Left ventricle myocardium inferior (tissue), 1 donor: Measurements from ENCODE around the gene FADS3. TPM values are rescaled to one million over a fixed set of nuclear protein-coding genes. Genes with fewer than 3 reads are reported as not detected.
A peak's percentile ranks its signal among the peaks of the same experiment; 100 is the strongest.

Source experiments
- DNase-seq: peaks from one replicate; pipeline ENCODE4 v3.0.0-alpha.2; 2020
- H3K27ac ChIP-seq: fragments of 200-600 bp; replicated peaks from 2 replicates; pipeline ENCODE4 v1.8.0; 2021
- H3K27me3 ChIP-seq: fragments of 200-600 bp; 2 replicates; pipeline ENCODE4 v1.8.0; 2021; ENCODE audit warnings: low read depth
- H3K36me3 ChIP-seq: fragments of 200-600 bp; 2 replicates; pipeline ENCODE4 v1.8.0; 2021
- H3K4me1 ChIP-seq: fragments of 200-600 bp; 2 replicates; pipeline ENCODE4 v1.8.0; 2021
- H3K4me3 ChIP-seq: fragments of 200-600 bp; 2 replicates; pipeline ENCODE4 v1.8.0; 2021; ENCODE audit warnings: mild to moderate bottlenecking, moderate library complexity
- H3K9me3 ChIP-seq: fragments of 200-600 bp; replicated peaks from 2 replicates; pipeline ENCODE4 v1.8.0; 2021
- intact Hi-C: fragments of 100-400 bp; cut with micrococcal nuclease; formaldehyde crosslinking; loops from one replicate; pipeline ENCODE4 v1.11.0; 2022
- total RNA-seq: library from RNA; stranded (reverse); fragmentation: NEBNext Ultra II Directional; extraction: Animal tissue kit (Norgen Biotek cat#: 25700); gene quantifications from one replicate; pipeline ENCODE4 v1.2.1, GENCODE V29; 2021
- TF ChIP-seq, protein P1 (sequence below): fragments of 200-600 bp; IDR thresholded peaks from 2 replicates; pipeline ENCODE4 v1.8.0; 2021; ENCODE audit warnings: antibody characterized with exemption, mild to moderate bottlenecking, borderline replicate concordance
- donor health status: DM: no; HTN: yes; CAD: no; lungs with severe emphysema.

FADS3 gene
- total RNA-seq, 1 donor from 2014 or later, result 65.5 TPM

DNA sequence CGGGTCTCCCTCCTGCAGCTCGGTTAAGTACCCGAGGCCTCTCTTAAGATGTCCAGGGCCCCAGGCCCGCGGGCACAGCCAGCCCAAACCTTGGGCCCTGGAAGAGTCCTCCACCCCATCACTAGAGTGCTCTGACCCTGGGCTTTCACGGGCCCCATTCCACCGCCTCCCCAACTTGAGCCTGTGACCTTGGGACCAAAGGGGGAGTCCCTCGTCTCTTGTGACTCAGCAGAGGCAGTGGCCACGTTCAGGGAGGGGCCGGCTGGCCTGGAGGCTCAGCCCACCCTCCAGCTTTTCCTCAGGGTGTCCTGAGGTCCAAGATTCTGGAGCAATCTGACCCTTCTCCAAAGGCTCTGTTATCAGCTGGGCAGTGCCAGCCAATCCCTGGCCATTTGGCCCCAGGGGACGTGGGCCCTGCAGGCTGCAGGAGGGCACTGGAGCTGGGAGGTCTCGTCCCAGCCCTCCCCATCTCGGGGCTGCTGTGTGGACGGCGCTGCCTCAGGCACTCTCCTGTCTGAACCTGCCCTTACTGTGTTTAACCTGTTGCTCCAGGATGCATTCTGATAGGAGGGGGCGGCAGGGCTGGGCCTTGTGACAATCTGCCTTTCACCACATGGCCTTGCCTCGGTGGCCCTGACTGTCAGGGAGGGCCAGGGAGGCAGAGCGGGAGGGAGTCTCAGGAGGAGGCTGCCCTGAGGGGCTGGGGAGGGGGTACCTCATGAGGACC lies 25.0 kb downstream of the FADS3 start:
- Histone ChIP-seq H3K27me3 (no peaks in the 10 kb centered on the region), H3K36me3 (peaks cover 4% of the 10 kb centered on the region), H3K27ac (no peak overlapping the region), H3K4me1 (peaks cover 28% of the 10 kb centered on the region), H3K4me3 (no peak overlapping the region), H3K9me3 (no peaks in the 10 kb centered on the region)
- intact Hi-C loops, result no loop called here
- TF ChIP-seq, protein P1, sequence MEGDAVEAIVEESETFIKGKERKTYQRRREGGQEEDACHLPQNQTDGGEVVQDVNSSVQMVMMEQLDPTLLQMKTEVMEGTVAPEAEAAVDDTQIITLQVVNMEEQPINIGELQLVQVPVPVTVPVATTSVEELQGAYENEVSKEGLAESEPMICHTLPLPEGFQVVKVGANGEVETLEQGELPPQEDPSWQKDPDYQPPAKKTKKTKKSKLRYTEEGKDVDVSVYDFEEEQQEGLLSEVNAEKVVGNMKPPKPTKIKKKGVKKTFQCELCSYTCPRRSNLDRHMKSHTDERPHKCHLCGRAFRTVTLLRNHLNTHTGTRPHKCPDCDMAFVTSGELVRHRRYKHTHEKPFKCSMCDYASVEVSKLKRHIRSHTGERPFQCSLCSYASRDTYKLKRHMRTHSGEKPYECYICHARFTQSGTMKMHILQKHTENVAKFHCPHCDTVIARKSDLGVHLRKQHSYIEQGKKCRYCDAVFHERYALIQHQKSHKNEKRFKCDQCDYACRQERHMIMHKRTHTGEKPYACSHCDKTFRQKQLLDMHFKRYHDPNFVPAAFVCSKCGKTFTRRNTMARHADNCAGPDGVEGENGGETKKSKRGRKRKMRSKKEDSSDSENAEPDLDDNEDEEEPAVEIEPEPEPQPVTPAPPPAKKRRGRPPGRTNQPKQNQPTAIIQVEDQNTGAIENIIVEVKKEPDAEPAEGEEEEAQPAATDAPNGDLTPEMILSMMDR, result no peak
- no peak for DNase-seq

DNA sequence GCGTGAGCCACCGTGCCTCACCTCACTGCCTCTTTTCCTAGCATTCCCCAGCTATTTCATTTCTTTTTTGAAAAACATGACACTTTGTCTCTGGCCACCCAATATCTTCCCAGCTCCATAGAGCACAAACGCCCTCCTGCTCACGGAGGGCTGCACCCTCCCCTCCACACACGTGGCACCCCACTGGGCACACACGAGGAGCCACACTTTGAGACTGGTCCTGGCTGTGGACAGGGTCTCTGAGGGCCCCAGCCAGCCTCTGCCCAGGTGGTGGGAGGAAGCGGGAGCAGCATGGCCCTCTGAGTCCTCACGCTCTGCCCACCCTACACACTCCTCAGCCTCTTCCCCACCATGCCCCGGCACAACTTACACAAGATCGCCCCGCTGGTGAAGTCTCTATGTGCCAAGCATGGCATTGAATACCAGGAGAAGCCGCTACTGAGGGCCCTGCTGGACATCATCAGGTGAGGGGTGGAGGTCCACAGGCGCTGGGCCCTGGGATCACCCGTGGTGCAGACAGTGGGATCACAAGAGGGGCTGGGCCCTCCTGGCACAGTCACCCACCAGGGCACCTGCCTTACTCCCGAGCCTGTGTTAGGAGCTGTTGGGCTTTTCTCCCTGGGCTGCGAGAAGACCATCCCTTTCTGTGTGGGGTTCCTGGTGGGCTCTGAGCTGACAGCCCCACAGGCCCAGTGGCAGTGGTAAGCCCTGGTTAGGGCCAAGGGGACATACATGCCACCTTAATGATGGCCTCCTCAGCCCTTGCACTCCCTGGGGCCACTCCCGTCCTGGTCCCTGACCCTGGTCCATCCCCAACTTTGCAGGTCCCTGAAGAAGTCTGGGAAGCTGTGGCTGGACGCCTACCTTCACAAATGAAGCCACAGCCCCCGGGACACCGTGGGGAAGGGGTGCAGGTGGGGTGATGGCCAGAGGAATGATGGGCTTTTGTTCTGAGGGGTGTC lies 26.2 kb downstream of the FADS3 start:
- Histone ChIP-seq H3K27me3 (no peaks in the 10 kb centered on the region), H3K36me3 (peaks cover 4% of the 10 kb centered on the region), H3K4me1 (peaks cover 27% of the 10 kb centered on the region), H3K27ac (no peak overlapping the region), H3K4me3 (no peak overlapping the region), H3K9me3 (no peaks in the 10 kb centered on the region)
- intact Hi-C loops, result no loop called here
- TF ChIP-seq, protein P1, result no peak
- DNase-seq, result no peak

DNA sequence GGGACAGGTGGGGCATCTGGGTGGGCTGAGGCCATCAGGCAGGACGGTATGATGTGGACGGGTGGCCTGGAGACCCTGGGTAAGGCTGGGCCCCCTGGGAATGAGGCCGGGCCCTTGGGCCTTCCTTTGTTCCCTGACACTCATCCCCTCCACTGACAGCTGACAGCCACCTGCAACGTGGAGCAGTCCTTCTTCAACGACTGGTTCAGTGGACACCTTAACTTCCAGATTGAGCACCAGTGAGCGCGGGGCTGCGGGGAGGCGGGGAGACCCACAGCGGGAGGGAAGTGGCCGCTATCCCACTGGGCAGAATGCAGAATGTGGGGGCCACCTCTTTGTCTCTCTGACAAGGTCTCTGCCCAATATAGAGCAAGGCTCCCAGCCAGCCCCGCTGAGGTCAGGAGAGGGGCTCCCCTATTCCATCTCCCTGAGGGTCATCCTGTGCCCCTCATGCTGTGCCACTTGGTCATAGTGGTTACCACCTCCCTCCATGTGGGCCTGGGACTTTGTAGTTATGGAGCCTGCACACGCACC lies 27.7 kb downstream of the FADS3 start:
- no peak for DNase-seq
- Histone ChIP-seq H3K36me3 (peaks cover 4% of the 10 kb centered on the region), H3K4me3 (no peak overlapping the region), H3K9me3 (no peaks in the 10 kb centered on the region), H3K4me1 (peaks cover 29% of the 10 kb centered on the region), H3K27ac (no peak overlapping the region), H3K27me3 (no peaks in the 10 kb centered on the region)
- intact Hi-C loops, result no loop called here
- TF ChIP-seq, protein P1, result no peak

DNA sequence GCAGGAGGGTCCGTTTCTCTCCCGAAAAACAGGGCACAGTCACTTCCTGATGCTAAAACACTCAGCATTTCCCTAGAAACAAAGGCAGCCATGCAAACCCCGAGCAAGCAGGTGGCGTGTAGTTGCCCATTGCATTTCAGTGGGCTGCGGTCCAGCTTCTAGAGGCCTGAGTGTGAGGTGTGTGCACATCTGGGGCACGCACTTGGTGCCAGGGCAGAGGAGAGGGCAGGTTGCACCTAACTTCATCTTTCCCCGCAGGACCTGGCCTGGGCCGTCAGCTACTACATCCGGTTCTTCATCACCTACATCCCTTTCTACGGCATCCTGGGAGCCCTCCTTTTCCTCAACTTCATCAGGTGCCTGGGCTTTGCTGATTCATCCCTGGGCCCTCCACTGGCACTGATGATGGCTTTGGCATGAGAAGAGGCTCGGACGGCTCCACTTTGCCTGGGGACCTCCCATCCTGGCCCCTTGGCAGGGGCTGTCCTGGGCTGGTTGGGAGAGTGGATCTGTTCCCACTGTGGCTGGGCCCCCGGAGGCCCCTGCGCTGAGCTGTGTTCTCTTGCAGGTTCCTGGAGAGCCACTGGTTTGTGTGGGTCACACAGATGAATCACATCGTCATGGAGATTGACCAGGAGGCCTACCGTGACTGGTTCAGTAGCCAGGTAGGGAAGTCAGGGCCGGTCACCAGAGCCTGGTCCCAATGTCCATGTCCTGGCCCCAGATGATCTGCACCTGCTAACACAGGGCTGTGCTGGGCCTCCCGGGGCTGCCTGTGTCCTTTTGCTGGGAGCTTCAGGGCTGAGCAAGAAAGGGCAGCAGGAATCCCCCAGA lies 28.4 kb downstream of the FADS3 start:
- no peak for DNase-seq
- Histone ChIP-seq H3K4me3 (no peak overlapping the region), H3K36me3 (peaks cover 4% of the 10 kb centered on the region), H3K27ac (peak overlapping the region; percentile 81), H3K4me1 (peaks cover 29% of the 10 kb centered on the region), H3K9me3 (no peaks in the 10 kb centered on the region), H3K27me3 (no peaks in the 10 kb centered on the region)
- TF ChIP-seq, protein P1, result no peak
- intact Hi-C loops, result no loop called here

DNA sequence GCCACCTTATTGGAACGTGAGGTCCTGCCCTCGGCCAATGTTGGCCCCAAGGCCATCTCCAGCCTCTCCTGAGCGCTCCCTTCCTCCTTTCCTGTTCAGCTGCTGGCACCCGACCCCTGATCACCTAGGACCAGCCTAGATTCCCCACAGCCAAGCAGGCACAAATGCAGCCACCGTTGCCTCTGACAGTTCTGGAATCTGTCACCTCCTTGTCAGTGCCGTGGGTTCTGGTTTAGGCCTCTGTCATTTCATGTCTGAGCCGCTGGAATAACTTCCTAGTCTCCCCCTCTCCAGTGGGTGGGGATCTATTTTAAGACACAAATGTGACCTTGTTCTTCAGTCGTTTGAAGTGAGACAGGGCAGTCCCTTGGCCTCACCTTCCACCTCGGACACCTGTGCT lies 29.7 kb downstream of the FADS3 start:
- Histone ChIP-seq H3K27ac (peak overlapping the region; percentile 81), H3K4me1 (peaks cover 29% of the 10 kb centered on the region), H3K36me3 (peaks cover 11% of the 10 kb centered on the region), H3K4me3 (no peak overlapping the region), H3K27me3 (no peaks in the 10 kb centered on the region), H3K9me3 (no peaks in the 10 kb centered on the region)
- peak; percentile 58 for DNase-seq
- TF ChIP-seq, protein P1, result no peak
- intact Hi-C loops, result no loop called here
